Caco-2 (cell line): ENCODE measurements around the gene HOGA1. TPM values are rescaled to one million over a fixed set of nuclear protein-coding genes. Genes with fewer than 3 reads are reported as not detected.

Experiments
- BruUV-seq: library from RNA; stranded (reverse); fragments of 400-500 nt; replicated peaks from 2 replicates; lab custom pipeline; 2021; lab: Mats Ljungman, UMichigan
- CTCF ChIA-PET: fragments of 300-600 bp; sonication (Branson Sonifier 250); formaldehyde crosslinking; loops from one replicate; lab custom pipeline; 2022; ENCODE audit warnings: antibody characterized with exemption; lab: Charles Lee
- POLR2A ChIA-PET: fragments of 300-600 bp; sonication (Branson Sonifier 250); formaldehyde crosslinking; loops from one replicate; lab custom pipeline; 2022; ENCODE audit warnings: antibody characterized with exemption; lab: Charles Lee
- DNase-seq, 2 experiments: peaks; one replicate each; pipeline versions ENCODE4 v3.0.0 to v3.0.0-alpha.2; 2020 to 2022
- H3K27me3 ChIP-seq: replicated peaks from 2 replicates; pipeline ENCODE4 v1.6.0; 2011; ENCODE audit warnings: low read length; ENCODE audit not compliant: control insufficient read depth, insufficient read depth
- H3K36me3 ChIP-seq: 2 replicates; pipeline ENCODE4 v1.5.1; 2011; ENCODE audit warnings: low read length; ENCODE audit not compliant: control insufficient read depth, insufficient read depth
- H3K4me1 ChIP-seq: fragments of 250-450 bp; sonication (Bioruptor Pico); 2 replicates; pipeline ENCODE4 v1.5.1; 2020; ENCODE audit warnings: mild to moderate bottlenecking
- H3K4me3 ChIP-seq: 2 replicates; pipeline ENCODE4 v1.5.1; 2011; ENCODE audit warnings: low read depth, mild to moderate bottlenecking, control low read depth, low read length
- H3K9me3 ChIP-seq: fragments of 250-450 bp; sonication (Bioruptor Pico); 2 replicates; pipeline ENCODE4 v1.5.1; 2020; ENCODE audit warnings: mild to moderate bottlenecking, moderate library complexity
- H3K27ac Mint-ChIP-seq: one replicate; pipeline ENCODE4 v1.8.0; 2022; ENCODE audit warnings: mixed read lengths; ENCODE audit not compliant: unreplicated experiment
- H3K27me3 Mint-ChIP-seq: one replicate; pipeline ENCODE4 v1.8.0; 2022; ENCODE audit warnings: mixed read lengths; ENCODE audit not compliant: insufficient read depth, unreplicated experiment
- H3K36me3 Mint-ChIP-seq: one replicate; pipeline ENCODE4 v1.8.0; 2022; ENCODE audit warnings: mild to moderate bottlenecking, mixed read lengths; ENCODE audit not compliant: insufficient read depth, unreplicated experiment
- H3K4me1 Mint-ChIP-seq: one replicate; pipeline ENCODE4 v1.8.0; 2022; ENCODE audit warnings: low read depth, mixed read lengths; ENCODE audit not compliant: unreplicated experiment
- H3K4me3 Mint-ChIP-seq: one replicate; pipeline ENCODE4 v1.8.0; 2022; ENCODE audit warnings: mild to moderate bottlenecking, moderate library complexity, mixed read lengths; ENCODE audit not compliant: unreplicated experiment
- H3K9me3 Mint-ChIP-seq: one replicate; pipeline ENCODE4 v1.8.0; 2022; ENCODE audit warnings: mixed read lengths; ENCODE audit not compliant: unreplicated experiment
- CTCF ChIP-seq, 2 experiments: fragments of 200-600 bp in 1 of 2; IDR thresholded peaks; 1 replicate in 1 of 2; 2 replicates in 1 of 2; pipeline versions ENCODE4 v1.5.1 to v1.8.0; 2011 to 2022; ENCODE audit warnings: antibody characterized with exemption in 1 of 2, control low read depth in 1 of 2, inconsistent platforms in 1 of 2, low read depth in 1 of 2, low read length in 1 of 2, mild to moderate bottlenecking in 1 of 2, moderate library complexity in 1 of 2; ENCODE audit not compliant: insufficient read depth in 1 of 2, severe bottlenecking in 1 of 2, unreplicated experiment in 1 of 2
- intact Hi-C: fragments of 100-400 bp; cut with micrococcal nuclease; formaldehyde crosslinking; loops from one replicate; pipeline ENCODE4 v1.10.0; 2022; ENCODE audit not compliant: unreplicated experiment
- total RNA-seq: library from RNA; stranded (reverse); gene quantifications from 2 replicates; pipeline ENCODE4 v1.2.3, GENCODE V29; 2022

Gene HOGA1
- total RNA-seq, 1 experiment from 2014 or later = 0.50 TPM

- no peaks in the 10 kb centered on the region for H3K9me3 ChIP-seq
- peaks cover 33% of the 10 kb centered on the region for H3K4me1 ChIP-seq
- DNase-seq = no peak
- peaks cover 8% of the 10 kb centered on the region for H3K36me3 Mint-ChIP-seq
- H3K9me3 Mint-ChIP-seq = no peaks in the 10 kb centered on the region
- peak overlapping the region; percentile 82 for H3K27ac Mint-ChIP-seq
- no peak overlapping the region for H3K4me3 Mint-ChIP-seq
- H3K4me1 Mint-ChIP-seq = peaks cover 24% of the 10 kb centered on the region
- no peak for TF ChIP-seq CTCF (IDR thresholded peaks at IDR 0.05; ENCODE audit: insufficient read depth in 1 of 2, low read depth in 1 of 2, low read length in 1 of 2, severe bottlenecking in 1 of 2, unreplicated experiment in 1 of 2)
- ChIA-PET CTCF (interaction anchor here (1.4 to 3.0 kb wide), 6 partner anchors 14 to 116 kb away, joined by 3 to 39 read pairs (median 8); partner anchors contain the start of genes AVPI1, HOGA1 and UBTD1), POLR2A (interaction anchor here (0.5 kb wide), 1 partner anchor 72 kb away, joined by 3 read pairs; no protein-coding TSS in a partner anchor)
- H3K36me3 ChIP-seq = no peaks in the 10 kb centered on the region
- no peak overlapping the region for H3K4me3 ChIP-seq
- no peaks in the 10 kb centered on the region for H3K27me3 ChIP-seq
- intact Hi-C loops = no loop called here
- no peaks in the 10 kb centered on the region for H3K27me3 Mint-ChIP-seq
- no TSS peak for BruUV-seq
These were observed 13.3 kb upstream of the HOGA1 start for GRCh38 chr10:97570789-97571471.

GRCh38 chr10:97571622-97572021 lies 12.6 kb upstream of the HOGA1 start:
- H3K36me3 Mint-ChIP-seq = peaks cover 8% of the 10 kb centered on the region
- intact Hi-C loops = loop anchor here (1.0 kb wide), 1 partner anchor 41 kb away; no protein-coding TSS in a partner anchor
- Histone ChIP-seq H3K9me3 (no peaks in the 10 kb centered on the region), H3K4me3 (no peak overlapping the region), H3K36me3 (no peaks in the 10 kb centered on the region), H3K27me3 (no peaks in the 10 kb centered on the region), H3K4me1 (peaks cover 33% of the 10 kb centered on the region)
- TF ChIP-seq CTCF (IDR thresholded peaks at IDR 0.05; ENCODE audit: insufficient read depth in 1 of 2, low read depth in 1 of 2, low read length in 1 of 2, severe bottlenecking in 1 of 2, unreplicated experiment in 1 of 2) = no peak
- no peaks in the 10 kb centered on the region for H3K9me3 Mint-ChIP-seq
- BruUV-seq = no TSS peak
- DNase-seq = peak; percentile 57 to 78
- H3K4me1 Mint-ChIP-seq = peaks cover 24% of the 10 kb centered on the region
- ChIA-PET CTCF (interaction anchor here (0.6 to 3.0 kb wide), 11 partner anchors 13 to 115 kb away, joined by 3 to 39 read pairs (median 5); partner anchors contain the start of genes AVPI1, HOGA1, PI4K2A and UBTD1), POLR2A (interaction anchor here (0.5 kb wide), 1 partner anchor 73 kb away, joined by 3 read pairs; no protein-coding TSS in a partner anchor)
- H3K4me3 Mint-ChIP-seq = no peak overlapping the region
- no peaks in the 10 kb centered on the region for H3K27me3 Mint-ChIP-seq
- H3K27ac Mint-ChIP-seq = peak overlapping the region; percentile 82

DNA sequence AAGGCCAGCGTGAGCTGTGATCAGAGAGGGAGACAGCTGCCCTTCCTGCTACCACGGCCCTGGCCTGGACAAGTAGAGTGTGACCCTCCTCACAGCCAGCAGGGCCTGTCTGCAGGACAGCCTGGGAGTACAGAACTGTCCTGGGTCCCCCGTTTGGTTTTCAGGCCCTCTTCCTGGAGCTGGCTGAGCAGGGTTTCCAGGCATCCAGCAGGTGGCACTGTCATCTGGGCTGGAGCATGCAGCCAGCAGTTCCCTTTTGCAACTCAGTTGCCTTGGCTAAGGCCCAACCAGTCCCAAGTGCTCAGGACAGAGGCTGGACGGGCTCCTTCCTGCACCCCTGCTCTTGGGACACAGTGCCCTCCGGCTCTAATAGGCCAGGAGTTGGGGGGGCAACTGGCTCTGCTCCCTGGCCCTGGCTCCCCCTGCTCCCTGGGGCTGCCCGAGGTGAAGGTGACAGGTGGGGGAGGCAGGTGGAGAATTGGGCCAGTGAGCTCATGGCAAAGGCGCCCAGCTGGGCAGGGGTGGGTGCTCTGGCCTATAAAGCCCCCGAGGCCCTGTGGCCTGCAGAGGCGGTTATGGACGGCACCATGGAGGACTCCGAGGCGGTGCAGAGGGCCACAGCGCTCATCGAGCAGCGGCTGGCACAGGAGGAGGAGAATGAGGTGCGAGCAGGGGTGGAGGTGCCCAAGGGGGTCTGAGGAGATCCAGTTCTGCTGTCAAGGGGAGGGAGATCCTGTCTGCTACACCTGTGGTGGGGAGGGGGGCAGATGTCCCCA lies 11.8 kb upstream of the HOGA1 start, which contains the start of gene ANKRD2:
Gene ANKRD2, plus strand, starts transcription at position 566 of the 776 bp plus-strand sequence. Its CDS starts 10 bp downstream, at position 576.
- Histone ChIP-seq H3K4me3 (no peak within 1 kb of the TSS), H3K9me3 (no peaks in the 10 kb centered on the region), H3K27me3 (no peaks in the 10 kb centered on the region), H3K4me1 (peaks cover 33% of the 10 kb centered on the region), H3K36me3 (no peaks in the 10 kb centered on the region)
- Mint-ChIP-seq H3K27me3 (no peaks in the 10 kb centered on the region), H3K36me3 (peaks cover 8% of the 10 kb centered on the region), H3K4me1 (peaks cover 24% of the 10 kb centered on the region), H3K9me3 (no peaks in the 10 kb centered on the region), H3K4me3 (no peak within 1 kb of the TSS), H3K27ac (peak within 1 kb of the TSS; percentile 82)
- intact Hi-C loops = loop anchor here (1.0 kb wide), 1 partner anchor 40 kb away; no protein-coding TSS in a partner anchor
- ChIA-PET CTCF (interaction anchor here (0.6 to 3.0 kb wide), 14 partner anchors 9 to 114 kb away, joined by 3 to 39 read pairs (median 4); partner anchors contain the start of genes AVPI1, HOGA1, PI4K2A and UBTD1), POLR2A (no interaction called here)
- DNase-seq = peak; percentile 81 to 84
- no TSS peak for BruUV-seq
- TF ChIP-seq CTCF (IDR thresholded peaks at IDR 0.05; ENCODE audit: insufficient read depth in 1 of 2, low read depth in 1 of 2, low read length in 1 of 2, severe bottlenecking in 1 of 2, unreplicated experiment in 1 of 2) = peak; percentile 66 to 94
